Glomerular visceral epithelial cell (primary cell): ENCODE measurements around the gene PRKCB.

ENCODE experiments used
- DNase-seq: peaks from one replicate; pipeline ENCODE4 v3.0.0-alpha.2; 2016; ENCODE audit errors: extremely low spot score

PRKCB gene

DNA sequence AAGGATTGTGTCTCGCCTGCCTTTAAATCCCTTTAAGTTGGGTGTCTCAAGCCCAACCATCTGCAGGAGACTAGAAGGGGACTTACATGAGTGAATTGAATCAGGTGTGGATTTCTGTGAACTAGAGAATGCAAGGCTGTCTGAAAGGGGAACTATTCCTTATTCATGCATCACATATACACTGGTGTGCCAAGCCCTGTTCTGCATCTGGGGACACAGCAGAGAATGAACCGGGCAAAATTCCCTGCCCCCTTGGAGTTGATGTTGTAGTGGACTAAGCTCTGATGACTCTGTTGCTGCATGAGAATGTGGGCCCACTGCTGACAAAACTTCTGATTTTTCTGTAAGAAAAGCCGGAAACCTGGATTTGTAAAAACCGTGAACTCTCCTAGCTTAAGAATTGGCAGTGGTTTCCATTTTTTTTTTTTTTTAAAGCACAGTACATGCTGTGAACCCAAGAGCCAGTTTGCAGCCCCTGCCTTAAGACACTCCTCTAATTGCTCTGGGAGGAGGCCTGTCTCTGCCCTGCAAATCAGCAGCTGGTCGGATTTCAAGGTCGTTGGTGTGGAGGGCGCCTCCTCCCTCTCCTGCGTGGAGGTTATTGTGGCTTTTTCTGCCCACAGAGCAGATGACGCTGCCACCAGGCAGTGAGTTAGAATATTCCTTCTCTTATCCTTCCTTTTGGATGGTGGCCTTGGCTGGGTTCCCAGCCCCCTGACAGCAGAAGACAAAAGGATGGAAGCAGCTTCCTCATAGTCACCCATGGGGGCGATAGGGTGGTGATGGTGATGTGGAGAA is 131.0 kb downstream of the PRKCB start:
- no peak for DNase-seq

- no peak for DNase-seq
These were observed 132.0 kb downstream of the PRKCB start for GRCh38 chr16:23967775-23968174.

GRCh38 chr16:23968176-23968575 is 132.4 kb downstream of the PRKCB start:
- no peak for DNase-seq

DNA sequence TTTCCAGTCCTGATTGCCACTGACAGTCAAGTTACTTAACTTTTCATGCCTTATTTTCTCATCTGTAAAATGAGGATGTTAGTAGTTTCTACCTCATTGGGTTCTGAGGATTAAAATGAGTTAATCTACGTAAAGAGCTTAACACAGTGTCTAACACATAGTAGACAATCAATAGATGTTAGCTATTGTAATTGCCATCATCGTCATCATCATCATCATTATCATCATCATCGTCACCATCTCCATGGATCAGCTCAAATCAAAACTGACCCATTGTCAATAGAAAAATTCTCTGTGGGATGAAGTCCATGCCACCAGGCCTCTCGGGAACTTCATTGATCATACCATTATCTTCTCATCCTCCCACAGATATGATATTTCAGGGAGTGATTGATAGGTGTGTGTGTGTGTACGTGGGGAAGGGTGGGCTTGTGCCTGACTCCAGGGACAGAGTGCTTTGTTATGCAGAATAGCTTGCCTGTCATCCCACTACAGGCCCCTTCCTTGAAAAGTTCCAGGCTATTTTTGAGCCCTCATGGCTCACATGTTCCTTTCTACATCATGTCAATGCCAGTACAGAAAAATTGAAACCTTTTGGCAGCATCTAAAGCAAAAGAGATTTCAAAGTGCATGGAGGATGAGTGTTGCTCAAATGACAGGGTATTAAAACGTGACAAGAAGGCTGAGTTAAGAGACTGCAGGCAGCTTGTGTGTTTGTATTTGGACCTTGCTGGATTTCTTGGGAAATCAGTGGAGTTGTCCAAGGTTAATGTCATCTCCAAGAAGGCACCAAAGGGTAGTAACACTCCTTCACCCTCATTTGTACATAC is 133.9 kb downstream of the PRKCB start:
- no peak for DNase-seq

DNA sequence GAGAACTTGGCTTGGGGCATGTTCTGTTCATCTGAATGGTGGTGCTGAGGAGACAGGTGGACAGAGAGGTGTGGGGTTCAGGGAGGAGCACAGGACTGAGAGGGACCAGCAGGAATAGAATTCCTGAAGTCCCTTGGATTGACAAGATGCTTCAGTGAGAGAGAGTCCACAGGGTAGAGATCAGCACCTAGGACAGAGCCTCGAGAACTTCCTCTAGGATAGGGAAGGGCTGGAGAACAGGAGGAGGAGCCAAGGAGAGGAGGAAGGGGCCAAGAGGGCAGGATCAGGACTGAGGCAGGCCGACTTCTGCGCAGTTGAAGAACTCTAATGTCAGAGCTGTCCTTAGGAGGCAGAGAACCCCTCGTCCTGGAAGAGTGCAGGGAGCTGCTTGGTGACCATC is 138.4 kb downstream of the PRKCB start:
- DNase-seq, result no peak

- no peak for DNase-seq
These were observed 139.5 kb downstream of the PRKCB start for GRCh38 chr16:23975293-23975692.

GRCh38 chr16:23976091-23976490 is 140.3 kb downstream of the PRKCB start:
- no peak for DNase-seq

DNA sequence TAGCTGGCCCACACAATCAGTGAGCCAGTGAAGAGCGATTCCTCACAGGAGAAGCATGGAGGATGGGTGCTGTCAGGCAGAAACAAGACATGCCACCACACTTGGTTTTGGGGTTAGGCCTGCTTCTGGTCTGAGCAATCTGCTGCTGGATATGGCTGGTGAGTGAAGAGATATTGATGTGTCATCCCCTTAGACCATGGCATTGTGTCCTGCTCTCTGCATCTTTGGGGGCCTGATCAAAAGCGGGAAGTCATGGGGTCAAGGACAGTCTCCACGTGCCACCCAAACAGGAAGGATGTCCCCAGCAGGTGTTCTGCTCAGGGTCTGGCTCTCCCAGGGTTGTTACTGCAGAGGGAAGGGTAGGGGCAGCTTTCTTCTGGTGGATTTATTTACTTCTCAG is 140.7 kb downstream of the PRKCB start:
- no peak for DNase-seq

- DNase-seq, result no peak
These were observed 143.7 kb downstream of the PRKCB start for GRCh38 chr16:23979441-23979840.

GRCh38 chr16:23979982-23980381 is 144.2 kb downstream of the PRKCB start:
- no peak for DNase-seq

DNA sequence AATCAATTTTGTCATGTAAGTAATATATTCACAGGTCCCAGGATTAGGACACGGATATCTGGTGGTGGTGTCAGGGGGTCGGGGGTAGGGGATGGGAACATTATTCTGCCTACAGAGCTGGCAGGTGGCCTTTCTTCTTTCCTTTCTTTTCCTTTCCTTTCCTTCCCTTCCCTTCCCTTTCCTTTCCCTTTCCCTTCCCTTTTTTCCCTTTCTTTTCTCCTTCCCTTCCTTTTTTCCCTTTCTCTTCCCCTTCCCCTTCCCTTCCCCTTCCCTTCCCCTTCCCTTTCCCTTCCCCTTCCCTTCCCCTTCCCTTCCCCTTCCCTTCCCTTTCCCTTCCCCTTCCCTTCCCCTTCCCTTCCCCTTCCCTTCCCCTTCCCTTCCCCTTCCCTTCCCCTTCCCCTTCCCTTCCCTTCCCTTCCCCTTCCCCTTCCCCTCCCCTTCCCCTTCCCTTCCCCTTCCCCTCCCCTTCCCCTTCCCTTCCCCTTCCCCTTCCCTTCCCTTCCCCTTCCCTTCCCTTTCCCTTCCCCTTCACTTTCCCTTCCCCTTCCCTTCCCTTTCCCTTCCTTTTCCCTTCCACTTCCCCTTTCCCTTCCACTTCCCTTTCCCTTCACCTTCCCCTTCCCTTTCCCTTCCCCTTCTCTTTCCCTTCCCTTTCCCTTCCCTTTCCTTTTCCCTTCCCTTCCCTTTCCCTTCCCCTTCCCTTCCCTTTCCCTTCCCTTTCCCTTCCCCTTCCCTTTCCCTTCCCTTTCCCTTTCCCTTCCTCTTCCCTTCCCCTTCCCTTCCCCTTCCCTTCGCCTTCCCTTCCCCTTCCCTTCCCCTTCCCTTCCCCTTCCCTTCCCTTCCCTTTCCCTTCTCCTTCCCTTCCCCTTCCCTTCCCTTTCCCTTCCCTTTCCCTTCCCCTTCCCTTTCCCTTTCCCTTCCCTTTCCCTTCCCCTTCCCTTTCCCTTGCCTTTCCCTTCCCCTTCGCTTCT is 145.9 kb downstream of the PRKCB start:
- no peak for DNase-seq

GRCh38 chr16:23986455-23986854 is 150.7 kb downstream of the PRKCB start:
- DNase-seq, result no peak

DNA sequence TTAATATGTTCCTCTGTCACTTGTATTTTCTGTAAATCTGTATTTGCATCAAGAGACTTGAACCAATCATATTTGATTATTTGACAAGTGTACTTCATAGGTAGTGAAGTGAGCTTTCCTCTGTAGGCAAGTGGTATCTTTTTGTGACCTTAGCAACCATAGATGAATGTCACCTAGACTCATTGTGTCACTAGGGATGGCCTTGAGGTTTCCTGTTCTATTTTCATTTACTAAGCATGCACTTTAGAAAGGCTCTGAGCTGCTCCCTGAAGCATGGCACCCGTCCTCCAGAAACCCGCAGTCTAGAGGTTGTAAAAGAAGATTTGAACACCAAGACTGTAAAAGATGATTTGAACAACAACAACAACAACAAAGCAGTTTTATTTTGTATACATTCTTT is 151.7 kb downstream of the PRKCB start:
- DNase-seq, result no peak

- no peak for DNase-seq
These were observed 154.7 kb downstream of the PRKCB start for GRCh38 chr16:23990507-23990906.

DNA sequence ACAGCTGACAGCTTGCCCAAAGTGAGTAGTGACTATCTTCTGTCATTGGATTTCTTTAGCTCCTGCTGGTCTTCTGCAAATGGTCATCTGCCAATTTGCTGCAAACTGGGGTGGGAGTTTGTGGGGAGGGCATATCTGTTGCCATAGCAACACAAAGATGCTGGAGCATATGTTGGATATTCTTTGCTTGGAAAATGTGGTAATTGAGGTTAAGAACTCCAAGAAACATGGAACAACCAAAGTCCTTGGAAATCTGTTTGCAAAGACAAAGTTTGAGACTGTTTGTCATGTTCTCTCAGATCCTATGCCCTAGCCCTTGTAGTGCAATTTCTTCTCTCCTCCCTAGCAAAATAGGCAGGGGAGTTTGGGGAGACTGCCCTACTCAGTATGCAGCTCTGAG is 155.3 kb downstream of the PRKCB start:
- no peak for DNase-seq

DNA sequence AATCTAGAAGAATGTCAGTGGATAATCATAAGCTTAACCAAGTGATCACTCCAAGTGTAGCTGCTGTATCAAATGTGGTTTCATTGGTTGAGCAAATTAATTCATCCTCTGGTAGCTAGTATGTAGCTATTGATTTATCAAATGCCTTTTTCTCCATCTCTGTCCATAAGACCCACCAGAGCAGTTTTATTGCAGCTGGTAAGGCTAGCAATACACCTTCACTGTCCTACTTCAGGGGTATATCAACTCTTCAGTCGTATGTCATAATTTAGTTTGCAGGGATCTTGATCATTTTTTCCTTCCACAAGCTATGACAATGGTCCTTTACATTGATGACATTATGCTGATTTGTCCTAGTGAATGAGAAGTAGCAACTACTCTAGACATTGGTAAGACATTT is 158.8 kb downstream of the PRKCB start:
- no peak for DNase-seq

DNA sequence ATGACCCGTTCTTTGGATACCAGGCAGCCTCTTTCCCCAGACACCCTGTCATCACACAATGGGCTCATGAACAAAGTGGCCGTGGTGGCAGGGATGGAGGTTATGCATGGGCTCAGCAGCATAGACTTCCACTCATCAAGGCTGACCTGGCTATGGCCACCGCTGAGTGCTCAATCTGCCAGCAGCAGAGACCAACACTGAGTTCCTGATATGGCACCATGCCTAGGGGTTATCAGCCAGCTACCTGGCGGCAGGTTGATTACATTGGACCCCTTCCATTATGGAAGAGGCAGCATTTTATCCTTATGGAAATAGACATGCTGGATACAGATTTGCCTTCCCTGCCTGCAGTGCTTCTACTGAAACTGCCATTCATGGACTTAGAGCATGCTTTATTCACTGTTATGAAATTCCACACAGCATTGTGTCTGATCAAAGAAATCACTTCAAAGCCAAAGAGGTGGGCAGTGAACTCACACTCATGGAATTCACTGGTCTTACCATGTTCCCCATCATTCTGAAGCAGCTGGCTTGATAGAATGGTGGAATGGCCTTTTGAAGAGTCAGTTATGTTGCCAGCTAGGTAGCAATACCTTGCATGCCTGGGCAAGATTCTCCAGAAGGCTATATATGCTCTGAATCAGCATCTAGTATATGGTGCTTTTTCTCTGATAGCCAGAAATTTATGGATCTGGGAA is 160.6 kb downstream of the PRKCB start:
- DNase-seq, result no peak

GRCh38 chr16:23998771-23999170 is 163.0 kb downstream of the PRKCB start:
- DNase-seq, result no peak

DNA sequence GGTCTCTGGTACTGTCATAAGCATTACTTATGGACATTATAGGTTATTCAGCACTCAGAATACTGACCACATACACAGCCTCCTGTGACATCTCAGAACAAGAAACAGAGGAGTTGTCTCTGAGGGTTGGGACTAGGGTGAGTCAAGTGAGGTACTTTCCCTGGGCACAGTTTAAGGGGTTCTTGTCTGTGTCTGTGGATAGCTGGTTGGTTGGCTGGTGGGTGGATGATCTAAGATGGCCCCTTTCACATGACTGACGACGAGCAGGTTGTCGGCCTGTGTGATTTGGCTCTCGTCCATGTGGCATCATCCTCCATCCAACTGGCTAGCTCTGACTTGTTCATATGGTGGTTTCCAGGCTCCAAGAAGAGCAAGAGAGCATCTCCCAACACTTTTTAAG is 163.9 kb downstream of the PRKCB start:
- DNase-seq, result no peak

DNA sequence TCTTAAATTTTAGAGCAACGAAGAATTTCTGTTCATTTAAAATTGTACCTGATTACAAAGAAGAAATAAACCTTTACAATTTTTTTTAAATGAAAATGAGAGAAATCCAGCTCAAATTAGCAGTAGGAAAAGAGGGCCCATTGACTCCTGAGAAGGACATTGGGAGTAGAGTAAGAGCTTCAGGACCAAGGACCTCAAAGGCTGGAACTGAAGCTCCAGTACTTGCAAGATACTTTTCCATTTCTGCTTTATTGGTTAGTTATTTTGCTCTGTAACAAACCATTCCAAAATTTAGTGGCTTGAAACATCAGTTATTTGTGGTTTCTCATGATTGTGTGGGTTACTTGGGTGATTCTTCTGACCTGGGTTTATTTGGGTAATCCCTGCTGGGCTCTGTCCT is 165.9 kb downstream of the PRKCB start:
- DNase-seq, result no peak

DNA sequence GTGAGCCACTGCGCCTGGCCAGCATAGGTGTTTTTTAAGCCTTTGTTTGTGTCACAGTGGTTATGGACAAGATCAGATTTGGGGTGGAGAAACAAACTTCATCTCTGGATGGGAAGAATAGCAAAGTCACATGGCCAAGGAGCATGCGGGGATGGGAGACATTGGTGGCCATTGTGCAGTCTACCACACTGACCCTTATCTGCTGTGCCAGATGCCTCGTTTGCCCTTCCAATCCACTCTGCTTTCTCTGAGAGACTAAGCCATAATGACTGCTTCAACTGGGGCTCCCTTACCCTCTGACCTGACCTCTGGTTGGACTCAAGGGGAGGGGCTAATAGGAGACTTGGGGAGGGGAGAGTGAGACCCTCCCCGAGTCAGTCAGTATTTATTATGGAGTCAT is 166.8 kb downstream of the PRKCB start:
- no peak for DNase-seq
